ENCODE measurements around the gene CXCL12.

DNA sequence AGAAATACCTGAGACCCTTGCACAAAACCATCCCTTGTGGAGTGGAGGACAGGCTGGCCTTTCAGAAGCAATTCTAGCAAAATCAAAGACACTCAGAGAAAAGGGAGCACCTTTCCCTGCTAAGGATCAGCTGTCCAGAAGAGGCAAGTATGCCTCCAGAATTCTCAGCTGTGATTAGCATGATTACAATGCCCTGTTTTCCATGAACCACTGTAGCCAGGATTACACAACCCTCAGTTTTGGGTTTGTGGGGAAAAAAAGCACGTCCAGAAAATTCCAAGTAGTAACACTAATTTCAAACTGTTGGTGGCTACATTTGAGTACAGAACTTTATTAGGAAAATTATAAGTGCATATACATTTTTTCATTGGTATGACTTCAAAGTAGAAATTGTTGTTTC, 15.0 kb downstream of the CXCL12 start:
- TF ChIP-seq POLR2A (IDR thresholded peaks at IDR 0.05; ENCODE audit: low read depth, low read length): no peak
- TF ChIP-seq, protein P1, sequence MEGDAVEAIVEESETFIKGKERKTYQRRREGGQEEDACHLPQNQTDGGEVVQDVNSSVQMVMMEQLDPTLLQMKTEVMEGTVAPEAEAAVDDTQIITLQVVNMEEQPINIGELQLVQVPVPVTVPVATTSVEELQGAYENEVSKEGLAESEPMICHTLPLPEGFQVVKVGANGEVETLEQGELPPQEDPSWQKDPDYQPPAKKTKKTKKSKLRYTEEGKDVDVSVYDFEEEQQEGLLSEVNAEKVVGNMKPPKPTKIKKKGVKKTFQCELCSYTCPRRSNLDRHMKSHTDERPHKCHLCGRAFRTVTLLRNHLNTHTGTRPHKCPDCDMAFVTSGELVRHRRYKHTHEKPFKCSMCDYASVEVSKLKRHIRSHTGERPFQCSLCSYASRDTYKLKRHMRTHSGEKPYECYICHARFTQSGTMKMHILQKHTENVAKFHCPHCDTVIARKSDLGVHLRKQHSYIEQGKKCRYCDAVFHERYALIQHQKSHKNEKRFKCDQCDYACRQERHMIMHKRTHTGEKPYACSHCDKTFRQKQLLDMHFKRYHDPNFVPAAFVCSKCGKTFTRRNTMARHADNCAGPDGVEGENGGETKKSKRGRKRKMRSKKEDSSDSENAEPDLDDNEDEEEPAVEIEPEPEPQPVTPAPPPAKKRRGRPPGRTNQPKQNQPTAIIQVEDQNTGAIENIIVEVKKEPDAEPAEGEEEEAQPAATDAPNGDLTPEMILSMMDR (IDR thresholded peaks at IDR 0.05; ENCODE audit: extremely low read depth in 1 of 2, insufficient read depth in 1 of 2, low read depth in 1 of 2, low read length in 2 of 2): no peak

Data from endothelial cell of umbilical vein (primary cell).